Heart left ventricle (tissue), 13 donors: ENCODE results near the gene NAXD.
"Not testable (repeated sequence)": the region's sequence is repeated elsewhere in the genome, so short reads cannot be mapped to it uniquely, and the experiment has no call there.

Experiments used
- POLR2A ChIP-seq, 2 donors: fragments of 450-650 bp; IDR thresholded peaks; one replicate each; pipeline ENCODE4 v1.6.1; 2017; ENCODE audit warnings: antibody characterized with exemption in 2 of 2, mild to moderate bottlenecking in 2 of 2, moderate library complexity in 2 of 2
- TF ChIP-seq, protein P1 (sequence below), 12 donors: fragments of 200-600 bp; sonication (generic) in 4 of 12; IDR thresholded peaks; one replicate each; pipeline versions ENCODE4 v1.5.0 to v1.8.0; 2018 to 2022; ENCODE audit warnings: antibody characterized with exemption in 12 of 12, mild to moderate bottlenecking in 5 of 12
- donor health status: ischemic (EF 13 %, LVEDD 7.1; RV severe dilation, severe dysfunction).
- donor health status: DM: no; HTN: yes; CAD: no.
- donor health status: DM: no; HTN: no; CAD: no.
- donor health status: ischemic (EF 25% LVEDD 6.9; RV normal size, moderate dysfunction).
- donor health status: ischemic (EF 25% LVEDD 5.7; RV mildly dilated, moderate dysfunction).
- donor health status: ischemic (EF 35%, LVEDD 5.7; RV mildly dilated, moderate dysfunction).
- donor health status: nonischemic (EF 11% LVEDD 7.7; RV severe dilation, severe dysfunction).
- donor health status: DM: yes; HTN: yes; CAD: no.
- donor health status: PGD.
- donor health status: ischemic (EF 29% LVEDD 5.4; RV normal size, mild dysfunction).
- donor health status: nonischemic (EF 23%, LVEDD 6.1; RV moderate dilation, normal function).

GRCh38 chr13:110569962-110570361 lies 45.4 kb upstream of the NAXD start:
- TF ChIP-seq POLR2A (IDR thresholded peaks at IDR 0.05): not testable (repeated sequence)
- TF ChIP-seq, protein P1, sequence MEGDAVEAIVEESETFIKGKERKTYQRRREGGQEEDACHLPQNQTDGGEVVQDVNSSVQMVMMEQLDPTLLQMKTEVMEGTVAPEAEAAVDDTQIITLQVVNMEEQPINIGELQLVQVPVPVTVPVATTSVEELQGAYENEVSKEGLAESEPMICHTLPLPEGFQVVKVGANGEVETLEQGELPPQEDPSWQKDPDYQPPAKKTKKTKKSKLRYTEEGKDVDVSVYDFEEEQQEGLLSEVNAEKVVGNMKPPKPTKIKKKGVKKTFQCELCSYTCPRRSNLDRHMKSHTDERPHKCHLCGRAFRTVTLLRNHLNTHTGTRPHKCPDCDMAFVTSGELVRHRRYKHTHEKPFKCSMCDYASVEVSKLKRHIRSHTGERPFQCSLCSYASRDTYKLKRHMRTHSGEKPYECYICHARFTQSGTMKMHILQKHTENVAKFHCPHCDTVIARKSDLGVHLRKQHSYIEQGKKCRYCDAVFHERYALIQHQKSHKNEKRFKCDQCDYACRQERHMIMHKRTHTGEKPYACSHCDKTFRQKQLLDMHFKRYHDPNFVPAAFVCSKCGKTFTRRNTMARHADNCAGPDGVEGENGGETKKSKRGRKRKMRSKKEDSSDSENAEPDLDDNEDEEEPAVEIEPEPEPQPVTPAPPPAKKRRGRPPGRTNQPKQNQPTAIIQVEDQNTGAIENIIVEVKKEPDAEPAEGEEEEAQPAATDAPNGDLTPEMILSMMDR (IDR thresholded peaks at IDR 0.05): not testable (repeated sequence)
